H1 (cell line): ENCODE results near the gene MARS1.

Experiments
- CBX8 ChIP-seq: fragments of 300-800, 300-1000 bp; sonication (generic); IDR thresholded peaks from 2 replicates; pipeline ENCODE4 v1.7.1; 2016; ENCODE audit warnings: low read depth, low read length, borderline replicate concordance
- CEBPB ChIP-seq: IDR thresholded peaks from 2 replicates; pipeline ENCODE4 v1.6.1; 2012; ENCODE audit warnings: low read depth, low read length
- EZH2 ChIP-seq: fragments of 200-600 bp; sonication (generic); IDR thresholded peaks from 2 replicates; pipeline ENCODE4 v1.7.1; 2012; ENCODE audit warnings: low read depth, mild to moderate bottlenecking, moderate library complexity, low read length, inconsistent platforms; ENCODE audit not compliant: severe bottlenecking
- HDAC6 ChIP-seq: IDR thresholded peaks from one replicate; pipeline ENCODE4 v1.7.1; 2012; ENCODE audit warnings: low read depth, mild to moderate bottlenecking, inconsistent platforms, low read length, moderate library complexity
- JUN ChIP-seq: IDR thresholded peaks from 2 replicates; pipeline ENCODE4 v1.6.1; 2011; ENCODE audit warnings: low read depth, mild to moderate bottlenecking, improper control_type of control experiment, low read length
- KDM1A ChIP-seq: fragments of 200-600, 300-600 bp; sonication (generic); IDR thresholded peaks from 2 replicates; pipeline ENCODE4 v1.7.1; 2016; ENCODE audit warnings: mild to moderate bottlenecking, low read length, borderline replicate concordance
- POLR2A ChIP-seq, 2 experiments: IDR thresholded peaks; 1 replicate in 1 of 2; 2 replicates in 1 of 2; pipeline ENCODE4 v1.6.1; 2011; ENCODE audit warnings: low read depth in 2 of 2, low read length in 2 of 2, mild to moderate bottlenecking in 2 of 2; ENCODE audit errors: control extremely low read depth in 1 of 2
- POLR2AphosphoS5 ChIP-seq: IDR thresholded peaks from 2 replicates; pipeline ENCODE4 v1.6.1; 2011; ENCODE audit warnings: low read depth, low read length
- RAD21 ChIP-seq, 2 experiments: IDR thresholded peaks in 1 of 2; conservative IDR thresholded peaks in 1 of 2; 2 replicates each; pipeline ENCODE4 v1.6.1; 2011; ENCODE audit warnings: low read depth in 2 of 2, low read length in 2 of 2, improper control_type of control experiment in 1 of 2, inconsistent platforms in 1 of 2, mild to moderate bottlenecking in 1 of 2, moderate library complexity in 1 of 2
- RXRA ChIP-seq: IDR thresholded peaks from 2 replicates; pipeline ENCODE4 v1.6.1; 2011; ENCODE audit warnings: low read depth, mild to moderate bottlenecking, low read length, moderate library complexity; ENCODE audit not compliant: insufficient read depth
- SIN3A ChIP-seq, 2 experiments: IDR thresholded peaks in 1 of 2; conservative IDR thresholded peaks in 1 of 2; 2 replicates each; pipeline ENCODE4 v1.6.1; 2011 to 2012; ENCODE audit warnings: low read length in 2 of 2, improper control_type of control experiment in 1 of 2, low read depth in 1 of 2, mild to moderate bottlenecking in 1 of 2
- YY1 ChIP-seq: IDR thresholded peaks from 2 replicates; pipeline ENCODE4 v1.6.1; 2011; ENCODE audit warnings: low read depth, mild to moderate bottlenecking, low read length
- TF ChIP-seq, protein P1 (sequence below), 3 experiments: IDR thresholded peaks; 1 replicate in 2 of 3; 2 replicates in 1 of 3; pipeline versions ENCODE4 v1.5.1 to v1.6.1; 2011; ENCODE audit warnings: low read length in 3 of 3, mild to moderate bottlenecking in 3 of 3, inconsistent platforms in 2 of 3, low read depth in 1 of 3, moderate library complexity in 1 of 3; ENCODE audit not compliant: insufficient read depth in 1 of 3; ENCODE audit errors: control extremely low read depth in 1 of 3
- TF ChIP-seq, protein P2 (sequence below): IDR thresholded peaks from 2 replicates; pipeline ENCODE4 v1.6.1; 2011; ENCODE audit warnings: low read length, improper control_type of control experiment

DNA sequence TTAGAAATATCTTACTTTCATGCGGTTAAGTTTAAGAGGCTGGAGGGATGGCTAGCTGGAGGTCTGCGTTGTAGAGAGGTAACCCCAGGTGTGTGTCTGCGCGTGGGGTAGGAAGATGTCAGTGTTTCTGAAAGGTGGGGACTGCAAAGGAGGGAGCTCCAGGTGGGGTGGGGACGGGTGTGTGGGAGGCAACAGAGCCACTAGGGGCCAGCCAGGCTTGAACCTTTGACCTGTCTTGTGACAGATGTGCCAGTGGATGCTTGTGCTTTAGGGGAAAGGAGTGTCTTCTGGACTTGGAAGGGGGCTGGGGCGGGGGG is 27.4 kb upstream of the MARS1 start:
- TF ChIP-seq POLR2A (IDR thresholded peaks at IDR 0.05; ENCODE audit: control extremely low read depth in 1 of 2, low read depth in 2 of 2, low read length in 2 of 2): no peak
- TF ChIP-seq, protein P1, sequence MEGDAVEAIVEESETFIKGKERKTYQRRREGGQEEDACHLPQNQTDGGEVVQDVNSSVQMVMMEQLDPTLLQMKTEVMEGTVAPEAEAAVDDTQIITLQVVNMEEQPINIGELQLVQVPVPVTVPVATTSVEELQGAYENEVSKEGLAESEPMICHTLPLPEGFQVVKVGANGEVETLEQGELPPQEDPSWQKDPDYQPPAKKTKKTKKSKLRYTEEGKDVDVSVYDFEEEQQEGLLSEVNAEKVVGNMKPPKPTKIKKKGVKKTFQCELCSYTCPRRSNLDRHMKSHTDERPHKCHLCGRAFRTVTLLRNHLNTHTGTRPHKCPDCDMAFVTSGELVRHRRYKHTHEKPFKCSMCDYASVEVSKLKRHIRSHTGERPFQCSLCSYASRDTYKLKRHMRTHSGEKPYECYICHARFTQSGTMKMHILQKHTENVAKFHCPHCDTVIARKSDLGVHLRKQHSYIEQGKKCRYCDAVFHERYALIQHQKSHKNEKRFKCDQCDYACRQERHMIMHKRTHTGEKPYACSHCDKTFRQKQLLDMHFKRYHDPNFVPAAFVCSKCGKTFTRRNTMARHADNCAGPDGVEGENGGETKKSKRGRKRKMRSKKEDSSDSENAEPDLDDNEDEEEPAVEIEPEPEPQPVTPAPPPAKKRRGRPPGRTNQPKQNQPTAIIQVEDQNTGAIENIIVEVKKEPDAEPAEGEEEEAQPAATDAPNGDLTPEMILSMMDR (IDR thresholded peaks at IDR 0.05; ENCODE audit: control extremely low read depth in 1 of 3, insufficient read depth in 1 of 3, low read depth in 1 of 3, low read length in 3 of 3): no peak
- TF ChIP-seq POLR2AphosphoS5: no peak
- no peak for TF ChIP-seq CBX8
- no peak; a peak in 1 of 4 replicates for TF ChIP-seq SIN3A (conservative IDR thresholded peaks at IDR 0.05 in 1 of 2, IDR thresholded peaks at IDR 0.05 in 1 of 2; ENCODE audit: low read depth in 1 of 2, low read length in 2 of 2)
- TF ChIP-seq KDM1A: no peak
- no peak for TF ChIP-seq EZH2
- TF ChIP-seq CEBPB: no peak
- TF ChIP-seq RAD21 (IDR thresholded peaks at IDR 0.05 in 1 of 2, conservative IDR thresholded peaks at IDR 0.05 in 1 of 2; ENCODE audit: low read depth in 2 of 2, low read length in 2 of 2): no peak
- no peak for TF ChIP-seq RXRA
- TF ChIP-seq HDAC6: no peak
- TF ChIP-seq YY1: no peak
- TF ChIP-seq JUN: no peak
- TF ChIP-seq, protein P2, sequence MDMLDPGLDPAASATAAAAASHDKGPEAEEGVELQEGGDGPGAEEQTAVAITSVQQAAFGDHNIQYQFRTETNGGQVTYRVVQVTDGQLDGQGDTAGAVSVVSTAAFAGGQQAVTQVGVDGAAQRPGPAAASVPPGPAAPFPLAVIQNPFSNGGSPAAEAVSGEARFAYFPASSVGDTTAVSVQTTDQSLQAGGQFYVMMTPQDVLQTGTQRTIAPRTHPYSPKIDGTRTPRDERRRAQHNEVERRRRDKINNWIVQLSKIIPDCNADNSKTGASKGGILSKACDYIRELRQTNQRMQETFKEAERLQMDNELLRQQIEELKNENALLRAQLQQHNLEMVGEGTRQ: no peak
